ENCODE data around the gene SNRPD1.
"Not testable (repeated sequence)": the region's sequence is repeated elsewhere in the genome, so short reads cannot be mapped to it uniquely, and the experiment has no call there.

Gene SNRPD1

DNA sequence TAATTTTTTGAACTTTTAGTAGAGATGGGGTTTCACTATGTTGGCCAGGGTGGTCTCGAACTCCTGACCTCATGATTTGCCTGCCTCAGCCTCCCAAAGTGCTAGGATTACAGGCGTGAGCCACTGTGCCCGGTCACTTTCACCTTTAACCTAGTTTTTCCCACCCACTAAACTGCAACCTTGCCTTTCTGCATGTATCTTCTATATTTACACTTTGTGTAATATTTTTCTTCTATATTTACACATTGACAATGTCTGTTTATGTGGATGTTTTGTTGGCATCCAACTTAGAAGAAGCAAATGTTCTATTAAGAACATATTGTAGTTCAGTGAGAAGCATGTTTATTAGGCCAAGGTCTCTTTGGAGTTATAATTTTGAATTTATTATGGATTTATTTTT is 26.7 kb downstream of the SNRPD1 start:
- no peak for DNase-seq

DNA sequence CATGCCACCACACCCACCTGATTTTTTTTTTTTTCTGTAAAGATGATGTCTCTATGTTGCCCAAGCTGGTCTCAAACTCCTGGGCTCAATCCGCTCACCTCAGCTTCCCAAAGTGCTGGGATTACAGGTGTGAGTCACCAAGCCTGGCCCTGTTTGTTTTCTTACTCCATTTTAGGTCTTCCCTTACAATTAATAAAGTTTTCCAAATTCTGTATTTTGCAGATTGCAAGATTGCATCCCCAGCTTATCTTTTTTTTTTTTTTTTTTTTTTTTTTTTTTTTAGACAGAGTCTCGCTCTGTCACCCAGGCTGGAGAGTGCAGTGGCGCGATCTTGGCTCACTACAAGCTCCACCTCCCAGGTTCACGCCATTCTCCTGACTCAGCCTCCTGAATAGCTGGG is 28.3 kb downstream of the SNRPD1 start:
- not testable (repeated sequence) for DNase-seq

DNA sequence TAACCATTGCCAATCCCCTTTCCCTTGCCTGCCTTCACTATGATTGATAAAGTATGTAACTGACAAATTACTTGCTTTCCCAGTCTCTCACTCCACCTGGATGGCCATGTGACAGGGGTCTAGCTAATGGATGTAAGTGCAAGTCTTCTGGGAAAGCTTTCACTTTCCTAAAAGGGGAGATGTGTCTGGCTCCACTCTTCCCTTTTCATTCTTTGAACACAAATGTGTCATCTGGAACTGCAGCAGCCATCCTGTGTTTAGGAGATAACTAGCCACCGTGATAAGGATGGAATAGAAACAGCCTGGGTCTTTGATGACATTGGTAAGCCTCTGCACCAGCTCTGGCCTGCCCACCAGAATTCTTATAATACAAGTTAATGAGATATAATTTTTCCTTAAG is 38.2 kb downstream of the SNRPD1 start:
- no peak for DNase-seq

DNA sequence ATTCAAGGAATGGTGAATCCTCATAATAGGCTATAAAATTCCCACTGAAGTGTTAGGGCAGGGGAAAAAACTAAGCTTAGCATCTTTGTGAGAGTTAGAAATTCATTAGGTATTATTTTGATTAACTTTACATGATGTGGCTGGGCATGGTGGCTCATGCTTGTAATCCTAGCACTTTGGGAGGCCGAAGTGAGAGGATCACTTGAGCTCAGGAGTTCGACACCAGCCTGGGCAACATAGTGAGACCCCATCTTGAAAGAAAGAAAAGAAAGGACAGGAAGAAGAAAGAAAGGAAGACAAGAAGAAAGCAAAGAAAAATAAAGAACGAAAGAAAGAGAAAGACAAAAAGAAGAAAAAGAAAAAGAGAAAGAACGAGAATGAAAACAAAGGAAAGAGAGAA is 40.0 kb downstream of the SNRPD1 start:
- DNase-seq = no peak

DNA sequence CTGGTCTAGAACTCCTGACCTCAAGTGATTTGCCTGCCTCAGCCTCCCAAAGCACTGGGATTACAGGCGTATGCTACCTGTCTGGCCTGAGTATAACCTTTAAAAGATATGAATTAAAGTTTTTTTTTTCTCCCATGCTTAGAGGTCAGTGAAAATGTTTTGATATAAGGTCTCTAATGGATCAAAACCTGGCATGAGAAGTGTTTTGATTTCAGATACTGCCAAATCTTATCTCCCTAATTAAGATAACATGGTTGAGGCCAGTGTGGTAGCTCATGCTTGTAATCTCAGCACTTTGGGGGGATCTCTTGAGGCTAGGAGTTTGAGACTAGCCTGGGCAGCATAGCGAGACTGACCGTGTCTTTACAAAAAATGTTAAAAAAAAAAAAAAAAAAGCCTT is 41.2 kb downstream of the SNRPD1 start:
- DNase-seq = no peak

DNA sequence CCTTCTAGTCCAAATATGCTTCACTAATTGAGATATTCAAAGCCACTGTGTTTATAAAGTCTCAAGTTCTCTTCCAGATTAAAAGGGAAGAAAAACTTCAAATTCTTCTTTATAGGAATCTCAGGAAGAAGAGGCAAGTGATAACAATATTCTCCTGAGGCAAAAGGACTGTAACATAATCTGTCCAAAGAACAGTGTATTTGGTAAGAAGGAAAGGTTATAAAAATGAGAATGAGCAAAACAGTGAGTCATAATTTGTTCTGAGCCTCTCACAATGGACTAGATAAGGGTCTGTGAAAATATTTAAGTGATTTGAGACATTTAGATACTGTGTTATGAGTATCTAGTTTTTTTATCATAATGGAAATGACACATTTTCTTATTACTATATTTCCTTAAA is 44.3 kb downstream of the SNRPD1 start:
- no peak for DNase-seq

DNA sequence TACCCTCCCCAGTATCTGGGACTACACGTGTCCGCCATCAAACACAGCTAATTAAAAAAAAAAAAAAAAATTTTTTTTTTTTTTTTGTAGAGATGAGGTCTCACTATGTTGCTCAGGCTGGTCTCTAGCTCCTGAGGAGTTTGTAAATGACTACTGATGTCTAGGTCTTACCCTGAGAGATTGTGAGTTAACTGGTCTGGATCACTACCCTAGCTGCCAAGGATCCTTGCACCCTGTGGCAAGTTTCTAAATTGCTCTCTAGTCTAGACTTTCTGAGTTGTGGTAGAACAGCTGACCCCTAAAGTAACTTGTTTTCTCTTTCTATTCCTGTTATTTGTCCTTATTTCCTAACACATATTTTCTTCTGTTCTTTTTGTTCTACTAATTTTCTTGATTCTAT is 48.0 kb downstream of the SNRPD1 start:
- DNase-seq = no peak

DNA sequence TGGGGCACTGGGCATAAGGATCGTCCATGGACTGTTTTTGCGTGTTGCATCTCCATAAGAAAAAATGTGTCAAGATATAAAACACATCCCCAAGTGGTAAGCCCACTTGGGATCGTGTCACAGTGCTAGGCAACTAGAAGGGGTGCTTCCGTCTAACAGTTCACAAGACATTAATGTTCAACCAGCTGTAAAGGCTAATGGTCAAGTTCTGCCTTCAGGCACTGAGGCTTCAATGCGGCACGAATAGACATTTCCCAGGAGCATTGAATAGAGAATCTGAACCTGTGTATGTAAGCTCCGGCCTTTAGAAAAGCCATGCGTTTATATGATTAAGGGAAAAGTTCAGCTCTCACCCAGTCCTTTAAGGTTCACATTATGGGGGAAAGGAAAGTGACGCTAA is 50.5 kb downstream of the SNRPD1 start:
- DNase-seq = no peak

DNA sequence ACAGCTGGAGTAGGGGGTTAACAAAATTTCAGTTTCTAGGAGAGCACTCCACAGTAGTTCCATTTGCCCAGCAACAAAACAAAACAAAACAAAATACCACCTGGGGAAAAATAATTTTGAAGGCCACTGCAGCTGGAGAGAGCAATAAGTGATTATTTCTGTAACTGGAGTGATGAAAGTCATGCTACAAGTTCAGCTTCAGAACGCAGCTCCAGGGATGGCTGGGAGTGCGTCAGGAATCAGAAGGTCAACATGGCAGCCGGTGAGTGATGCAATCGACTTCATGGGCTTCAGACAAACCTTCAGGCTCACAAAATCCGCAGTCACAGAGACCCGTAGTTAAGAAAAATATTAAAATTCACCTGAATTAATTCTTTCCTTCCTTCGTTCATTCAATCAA is 51.5 kb downstream of the SNRPD1 start:
- DNase-seq = no peak

DNA sequence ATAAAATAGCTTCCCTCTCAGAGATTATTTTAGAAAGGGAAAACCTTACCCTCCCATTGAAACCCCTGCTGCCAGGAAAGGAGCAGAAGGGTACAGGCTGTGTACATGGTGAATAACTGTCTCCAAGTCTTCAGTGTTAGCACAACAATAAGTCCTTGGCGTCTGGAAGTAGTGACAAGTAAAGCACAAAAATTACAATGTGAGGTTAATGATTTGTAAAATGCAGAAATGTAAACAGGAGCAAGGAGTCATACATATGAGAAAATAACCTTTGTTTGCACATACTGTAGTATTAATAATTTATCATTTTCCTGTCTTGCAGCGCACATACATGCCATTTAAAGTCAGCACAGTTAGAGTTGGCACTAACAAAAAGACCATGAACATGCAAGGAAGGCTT is 52.0 kb downstream of the SNRPD1 start:
- no peak for DNase-seq

DNA sequence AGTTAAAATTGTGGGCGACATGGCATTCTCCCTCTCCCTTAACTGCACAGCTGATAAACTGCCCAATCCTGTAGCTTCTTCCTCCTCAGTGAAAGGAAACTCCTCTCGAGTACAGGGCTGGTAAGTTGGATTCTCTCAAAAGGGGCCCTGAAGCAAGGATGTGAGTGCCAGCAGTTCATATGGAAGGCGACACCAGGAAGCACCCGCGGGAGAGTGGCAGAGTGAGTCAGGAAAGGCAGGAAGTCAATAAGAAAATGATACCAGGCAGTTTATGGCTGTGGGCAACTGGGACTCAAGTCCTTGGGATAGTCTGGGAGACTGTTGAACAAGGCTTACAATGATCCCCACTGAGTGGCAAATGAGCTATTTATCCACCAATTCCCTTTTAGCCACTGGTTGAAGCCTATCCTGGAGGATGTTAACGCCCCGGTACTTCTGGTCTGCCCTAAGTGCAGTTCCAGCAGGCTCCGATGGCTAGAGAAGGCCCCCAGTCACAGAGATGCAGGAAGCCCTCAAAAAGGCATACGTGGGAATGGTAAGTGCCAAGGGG is 57.7 kb downstream of the SNRPD1 start:
- peak in 1 of 2 experiments; percentile 48 for DNase-seq

DNA sequence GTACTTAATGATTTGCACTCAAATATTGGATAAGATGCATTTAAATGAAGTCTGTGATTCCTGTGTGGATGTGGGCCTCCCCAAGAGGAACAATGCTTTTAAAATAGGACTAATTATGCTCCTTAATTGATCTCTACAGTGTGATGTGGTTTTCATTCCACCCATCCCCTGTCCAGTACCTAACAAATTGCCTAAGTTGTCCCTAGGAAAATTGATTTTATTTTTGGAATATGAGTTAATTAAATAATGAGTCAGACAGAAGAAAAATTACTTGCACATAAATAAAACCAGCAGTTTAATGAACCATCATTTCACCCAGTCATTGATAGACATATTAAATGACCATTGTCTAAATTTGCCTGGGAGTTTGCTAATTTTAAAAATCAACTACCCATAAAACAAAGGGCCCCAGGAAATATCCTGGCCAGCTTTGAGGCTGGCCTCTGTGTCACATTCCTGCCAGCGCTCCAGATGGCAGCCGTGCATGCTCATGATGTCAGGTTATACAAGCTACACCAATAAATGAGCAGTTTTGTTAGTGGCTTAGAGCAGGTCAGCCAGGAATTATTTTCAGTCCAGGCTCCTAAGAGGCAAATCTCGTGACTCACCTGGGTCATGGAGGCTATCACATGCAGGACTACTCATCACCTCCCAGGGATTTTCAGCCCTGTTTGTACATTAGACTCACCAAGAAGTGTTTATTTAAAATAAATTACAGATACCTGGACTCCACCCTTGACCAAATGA is 60.6 kb downstream of the SNRPD1 start:
- DNase-seq = no peak

DNA sequence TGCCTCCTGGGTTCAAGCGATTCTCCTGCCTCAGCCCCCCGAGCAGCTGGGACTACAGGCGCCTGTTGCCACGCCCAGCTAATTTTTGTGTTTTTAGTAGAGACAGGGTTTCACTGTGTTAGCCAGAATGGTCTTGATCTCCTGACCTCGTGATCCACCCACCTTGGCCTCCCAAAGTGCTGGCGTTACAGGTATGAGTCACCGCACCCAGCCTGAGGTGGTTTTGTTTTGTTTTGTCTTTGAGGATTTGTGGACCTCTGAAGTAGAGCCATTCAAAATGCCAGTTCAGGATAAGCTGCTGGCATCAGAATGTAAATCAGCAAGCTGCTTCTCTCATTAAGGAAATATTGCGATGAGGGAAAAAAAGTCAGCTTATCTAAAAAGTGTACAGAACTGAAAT is 63.2 kb downstream of the SNRPD1 start:
- not testable (repeated sequence) for DNase-seq

DNA sequence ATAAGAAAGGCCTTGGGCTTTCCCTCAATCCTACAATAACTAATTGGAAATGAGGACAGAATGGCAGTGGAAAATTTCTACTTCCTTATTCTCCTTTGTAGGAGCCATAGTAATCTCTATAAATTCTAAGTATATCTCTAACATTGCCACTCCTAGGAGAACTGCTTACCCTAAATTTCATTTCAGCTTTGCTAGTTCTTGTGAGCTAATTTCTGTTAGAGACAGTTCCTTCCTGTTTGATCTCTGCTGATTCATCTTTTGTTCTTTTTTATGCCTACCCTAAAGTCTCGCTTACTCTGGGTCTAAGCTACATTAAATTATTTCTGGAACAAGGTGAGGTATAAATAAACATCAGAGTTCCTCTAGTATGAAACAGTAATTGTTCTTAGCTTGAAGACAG is 66.7 kb downstream of the SNRPD1 start:
- no peak for DNase-seq

DNA sequence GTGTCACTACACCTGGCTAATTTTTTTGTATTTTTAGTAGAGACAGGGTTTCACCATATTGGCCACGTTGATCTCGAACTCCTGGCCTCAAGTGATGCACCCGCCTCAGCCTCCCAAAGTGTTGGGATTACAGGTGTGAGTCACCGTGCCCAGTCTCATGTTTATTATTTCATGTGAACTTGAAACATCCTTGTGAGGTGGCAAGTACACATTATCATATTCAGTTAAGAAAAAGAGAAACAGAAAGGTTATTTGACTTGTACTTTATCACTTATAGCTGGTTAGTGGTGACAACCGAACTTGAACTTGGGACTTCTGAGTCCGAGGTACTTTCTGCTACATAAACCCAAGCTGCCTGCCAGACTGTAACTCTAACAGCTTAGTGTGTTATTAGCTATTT is 68.0 kb downstream of the SNRPD1 start:
- DNase-seq = no peak

DNA sequence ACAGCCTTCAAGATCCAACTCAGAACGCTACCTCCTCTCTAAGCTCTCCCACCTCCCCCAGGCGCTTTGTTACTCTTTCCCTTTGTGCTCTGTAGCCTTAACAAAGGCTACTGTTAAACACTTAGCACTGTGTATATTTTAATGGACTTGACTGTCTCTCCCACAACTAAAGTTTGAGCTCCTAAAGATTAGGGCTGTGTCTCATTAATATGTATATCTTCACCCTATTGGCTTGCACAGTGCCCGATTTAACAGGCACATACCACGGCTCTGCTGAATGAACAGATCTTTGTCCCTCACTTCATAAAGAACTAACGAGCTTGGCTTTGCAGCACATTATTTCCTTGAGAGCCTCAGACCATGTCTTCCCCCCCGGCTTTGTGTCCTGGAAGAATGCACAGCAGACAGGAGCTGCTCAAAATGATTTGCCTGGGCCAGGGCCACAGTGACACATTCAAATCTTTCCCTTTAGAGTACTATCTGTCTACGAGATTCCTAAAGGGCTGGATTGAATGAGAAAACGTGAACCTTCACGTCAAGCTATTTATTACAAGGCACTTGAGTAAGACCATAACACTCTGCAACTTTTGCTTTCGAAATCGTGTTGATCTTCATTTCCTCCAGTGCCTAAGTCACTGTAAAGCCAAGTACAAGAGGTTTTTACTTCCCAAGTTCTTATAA is 70.4 kb downstream of the SNRPD1 start:
- no peak for DNase-seq

Measured in SW 1271 (cell line).